Measurements from ENCODE around the gene TMEM42. TPM values are rescaled to one million over a fixed set of nuclear protein-coding genes. Genes with fewer than 3 reads are reported as not detected.
"Not testable (repeated sequence)": the region's sequence is repeated elsewhere in the genome, so short reads cannot be mapped to it uniquely, and the experiment has no call there.

Gene TMEM42
- 1 to 10 TPM; 6.9 to 7.7 TPM for total RNA-seq

- peak; percentile 88 for DNase-seq
- Mint-ChIP-seq H3K9me3 (no peaks in the 10 kb centered on the region), H3K4me1 (peaks cover 33% of the 10 kb centered on the region), H3K27ac (peak within 1 kb of the TSS; percentile 85), H3K36me3 (peaks cover 31% of the 10 kb centered on the region), H3K27me3 (no peaks in the 10 kb centered on the region), H3K4me3 (peak within 1 kb of the TSS; percentile 83)
Observed at GRCh38 chr3:44861412-44862225, at the start of gene TMEM42. TSS of gene TMEM42 (plus strand) at chr3:44861912. CDS start at chr3:44861925, 13 bp downstream.

GRCh38 chr3:44814751-44815150, 47.0 kb upstream of the TMEM42 start:
- no peak for DNase-seq
- Mint-ChIP-seq H3K27me3 (no peaks in the 10 kb centered on the region), H3K9me3 (peaks cover 11% of the 10 kb centered on the region), H3K27ac (no peak overlapping the region), H3K4me3 (no peak overlapping the region), H3K36me3 (peaks cover 71% of the 10 kb centered on the region), H3K4me1 (peaks cover 2% of the 10 kb centered on the region)

GRCh38 chr3:44816334-44816733, 45.4 kb upstream of the TMEM42 start:
- Mint-ChIP-seq H3K9me3 (peaks cover 11% of the 10 kb centered on the region), H3K36me3 (peaks cover 70% of the 10 kb centered on the region)
- DNase-seq, H3K27me3 Mint-ChIP-seq, H3K4me3 Mint-ChIP-seq, H3K4me1 Mint-ChIP-seq, H3K27ac Mint-ChIP-seq: not testable (repeated sequence)

GRCh38 chr3:44821206-44821605, 40.5 kb upstream of the TMEM42 start:
- Mint-ChIP-seq H3K9me3 (peaks cover 15% of the 10 kb centered on the region), H3K36me3 (peaks cover 79% of the 10 kb centered on the region)
- H3K4me3 Mint-ChIP-seq, H3K27me3 Mint-ChIP-seq, DNase-seq, H3K4me1 Mint-ChIP-seq, H3K27ac Mint-ChIP-seq: not testable (repeated sequence)

GRCh38 chr3:44825264-44825925, 36.3 kb upstream of the TMEM42 start:
- Mint-ChIP-seq H3K4me3 (no peak overlapping the region), H3K27ac (no peak overlapping the region), H3K36me3 (peaks cover 58% of the 10 kb centered on the region), H3K4me1 (no peaks in the 10 kb centered on the region), H3K27me3 (no peaks in the 10 kb centered on the region), H3K9me3 (peaks cover 5% of the 10 kb centered on the region)
- DNase-seq, result no peak

- Mint-ChIP-seq H3K4me1 (no peaks in the 10 kb centered on the region), H3K27ac (no peak overlapping the region)
Observed at GRCh38 chr3:44827196-44827595, 34.5 kb upstream of the TMEM42 start.

GRCh38 chr3:44831232-44831631, 30.5 kb upstream of the TMEM42 start:
- Mint-ChIP-seq H3K27ac (no peak overlapping the region), H3K4me1 (no peaks in the 10 kb centered on the region), H3K36me3 (peaks cover 50% of the 10 kb centered on the region), H3K4me3 (no peak overlapping the region), H3K9me3 (peaks cover 6% of the 10 kb centered on the region), H3K27me3 (no peaks in the 10 kb centered on the region)
- DNase-seq, result no peak

More at GRCh38 chr3:44827196-44827595, 34.5 kb upstream of the TMEM42 start:
- Mint-ChIP-seq H3K27me3 (no peaks in the 10 kb centered on the region), H3K4me3 (no peak overlapping the region), H3K36me3 (peaks cover 59% of the 10 kb centered on the region), H3K9me3 (peaks cover 3% of the 10 kb centered on the region)
- no peak for DNase-seq

- H3K27ac Mint-ChIP-seq, result no peak overlapping the region
- H3K4me3 Mint-ChIP-seq, result no peak overlapping the region
- no peak for DNase-seq
- H3K4me1 Mint-ChIP-seq, result no peaks in the 10 kb centered on the region
- H3K36me3 Mint-ChIP-seq, result peaks cover 58% of the 10 kb centered on the region
- H3K27me3 Mint-ChIP-seq, result no peaks in the 10 kb centered on the region
- peaks cover 14% of the 10 kb centered on the region for H3K9me3 Mint-ChIP-seq
Observed at GRCh38 chr3:44832032-44832431, 29.7 kb upstream of the TMEM42 start.

- DNase-seq, result no peak
- peaks cover 16% of the 10 kb centered on the region for H3K9me3 Mint-ChIP-seq
- H3K27me3 Mint-ChIP-seq, result no peaks in the 10 kb centered on the region
- peaks cover 62% of the 10 kb centered on the region for H3K36me3 Mint-ChIP-seq
- no peak overlapping the region for H3K27ac Mint-ChIP-seq
- no peaks in the 10 kb centered on the region for H3K4me1 Mint-ChIP-seq
- H3K4me3 Mint-ChIP-seq, result no peak overlapping the region
Observed at GRCh38 chr3:44832965-44833364, 28.7 kb upstream of the TMEM42 start.

GRCh38 chr3:44833394-44833793, 28.3 kb upstream of the TMEM42 start:
- Mint-ChIP-seq H3K36me3 (peaks cover 66% of the 10 kb centered on the region), H3K9me3 (peaks cover 18% of the 10 kb centered on the region), H3K4me3 (no peak overlapping the region), H3K27ac (no peak overlapping the region), H3K4me1 (no peaks in the 10 kb centered on the region), H3K27me3 (no peaks in the 10 kb centered on the region)
- no peak for DNase-seq

GRCh38 chr3:44835684-44836083, 26.0 kb upstream of the TMEM42 start:
- Mint-ChIP-seq H3K4me1 (no peaks in the 10 kb centered on the region), H3K27me3 (no peaks in the 10 kb centered on the region), H3K4me3 (no peak overlapping the region), H3K27ac (no peak overlapping the region), H3K36me3 (peaks cover 66% of the 10 kb centered on the region), H3K9me3 (peaks cover 18% of the 10 kb centered on the region)
- DNase-seq, result no peak

- Mint-ChIP-seq H3K4me3 (no peak overlapping the region), H3K36me3 (peaks cover 69% of the 10 kb centered on the region), H3K27ac (no peak overlapping the region), H3K4me1 (no peaks in the 10 kb centered on the region), H3K9me3 (peaks cover 2% of the 10 kb centered on the region), H3K27me3 (no peaks in the 10 kb centered on the region)
- DNase-seq, result no peak
Observed at GRCh38 chr3:44842376-44842775, 19.3 kb upstream of the TMEM42 start.

GRCh38 chr3:44845528-44846520, 15.9 kb upstream of the TMEM42 start:
- H3K36me3 Mint-ChIP-seq, result peaks cover 47% of the 10 kb centered on the region
- no peak overlapping the region for H3K27ac Mint-ChIP-seq

GRCh38 chr3:44848634-44849033, 13.1 kb upstream of the TMEM42 start:
- no peaks in the 10 kb centered on the region for H3K9me3 Mint-ChIP-seq
- H3K27me3 Mint-ChIP-seq, result no peaks in the 10 kb centered on the region
- DNase-seq, result no peak
- no peak overlapping the region for H3K4me3 Mint-ChIP-seq
- H3K27ac Mint-ChIP-seq, result no peak overlapping the region
- peaks cover 42% of the 10 kb centered on the region for H3K36me3 Mint-ChIP-seq
- H3K4me1 Mint-ChIP-seq, result no peaks in the 10 kb centered on the region

More at GRCh38 chr3:44845528-44846520, 15.9 kb upstream of the TMEM42 start:
- H3K9me3 Mint-ChIP-seq, result no peaks in the 10 kb centered on the region
- H3K4me3 Mint-ChIP-seq, result no peak overlapping the region
- no peaks in the 10 kb centered on the region for H3K27me3 Mint-ChIP-seq
- DNase-seq, result no peak
- H3K4me1 Mint-ChIP-seq, result no peaks in the 10 kb centered on the region

GRCh38 chr3:44856663-44857062, 5.0 kb upstream of the TMEM42 start:
- H3K27ac Mint-ChIP-seq, H3K9me3 Mint-ChIP-seq, H3K4me3 Mint-ChIP-seq, DNase-seq, H3K4me1 Mint-ChIP-seq, H3K27me3 Mint-ChIP-seq: not testable (repeated sequence)
- H3K36me3 Mint-ChIP-seq, result peaks cover 16% of the 10 kb centered on the region

Data from activated naive CD8-positive, alpha-beta T cell treated with anti-CD3 and anti-CD28 coated beads for 36 hours (primary cell).